Measurements from ENCODE around the gene LPCAT2. TPM values are rescaled to one million over a fixed set of nuclear protein-coding genes. Genes with fewer than 3 reads are reported as not detected.

Gene LPCAT2
- total RNA-seq, 2 donors from 2014 or later: 10.8 to 13.6 TPM

Other genes with a start within 250 kb of the LPCAT2 start
- gene IRX6, start 184.9 kb upstream of the LPCAT2 start, total RNA-seq: under 1 TPM; 0.27 to 0.28 TPM
- 100 to 1,000 TPM in 1 of 2 donors, 10 to 100 TPM in 1; 22.9 to 175 TPM for gene MMP2, start 29.9 kb upstream of the LPCAT2 start, total RNA-seq
- 1 to 10 TPM in 1 of 2 donors, not detected in 1; 1.9 TPM for gene CAPNS2, start 57.6 kb downstream of the LPCAT2 start, total RNA-seq
- gene SLC6A2, start 146.9 kb downstream of the LPCAT2 start, total RNA-seq: 1 to 10 TPM in 1 of 2 donors, under 1 TPM in 1; 0.32 to 2.6 TPM